ENCODE results near the gene PARVA.

DNA sequence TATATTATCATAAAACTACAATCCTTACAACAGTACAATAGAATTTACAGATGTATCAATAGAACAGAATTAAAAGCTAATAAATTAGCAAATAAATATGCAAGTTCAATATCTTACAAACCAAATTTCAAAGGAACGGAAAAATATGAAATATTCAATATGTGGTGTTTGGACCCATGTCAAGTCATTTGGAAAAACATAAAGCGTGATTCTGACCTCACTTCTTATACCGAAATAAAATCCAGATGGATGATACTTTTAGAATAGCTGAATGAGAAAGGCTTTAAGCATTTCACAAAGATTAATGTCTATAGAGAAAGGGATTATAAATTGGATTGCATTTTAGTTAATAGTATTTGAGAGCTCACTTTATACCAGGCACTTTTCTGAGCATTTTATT is 204.0 kb downstream of the PARVA start:
- TF ChIP-seq EP300 (IDR thresholded peaks at IDR 0.05; ENCODE audit: borderline replicate concordance in 1 of 2, low read depth in 2 of 2, low read length in 2 of 2) (no peak), POLR2A (IDR thresholded peaks at IDR 0.05; ENCODE audit: control extremely low read depth in 1 of 2, low read depth in 2 of 2, low read length in 2 of 2) (no peak)

Measured in H1 (cell line).